ENCODE results near the gene DLG2.
"Not testable (repeated sequence)": the region's sequence is repeated elsewhere in the genome, so short reads cannot be mapped to it uniquely, and the experiment has no call there.

DLG2 gene

DNA sequence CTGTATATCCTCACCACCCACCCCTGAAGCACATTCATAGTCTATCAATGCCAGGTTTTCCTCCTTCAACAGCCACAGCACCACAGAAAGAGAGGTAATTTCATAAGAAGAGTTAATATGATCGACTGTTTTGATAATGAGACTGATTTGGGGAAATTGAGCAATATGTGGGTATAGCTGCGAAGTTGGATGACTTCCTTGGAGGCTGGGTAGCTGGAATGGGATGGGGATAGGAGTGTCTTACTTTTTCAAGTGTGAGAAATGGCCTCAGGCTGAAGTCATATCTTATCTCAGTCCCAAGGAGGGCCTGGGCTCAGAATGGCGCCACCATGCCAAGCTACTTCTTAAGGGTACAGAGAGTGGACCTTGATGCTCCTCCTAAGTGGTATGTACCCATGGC lies 2153.4 kb downstream of the DLG2 start:
- in situ Hi-C loops (cut with HindIII; ENCODE audit: low sequenced_read_pairs), result no loop called here

DNA sequence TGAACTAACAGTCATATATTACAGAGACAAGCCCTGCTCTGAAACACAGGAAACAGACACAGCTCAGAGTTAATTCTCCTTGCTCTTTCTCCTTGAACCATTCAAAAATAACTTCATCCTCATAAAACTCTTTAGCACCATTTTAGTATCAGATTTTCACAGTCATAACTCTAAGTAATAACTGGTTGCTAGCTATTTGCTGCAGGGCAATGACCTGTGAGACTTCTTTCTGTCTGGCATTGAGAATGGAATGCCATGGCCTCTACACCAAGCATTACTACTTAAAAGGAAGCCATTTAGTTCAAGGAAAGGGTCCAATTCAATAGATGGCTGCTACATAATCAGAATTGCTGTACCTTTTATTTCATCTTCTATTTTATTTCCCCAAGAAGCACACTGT lies 2154.3 kb downstream of the DLG2 start:
- in situ Hi-C loops (cut with HindIII; ENCODE audit: low sequenced_read_pairs), result no loop called here

DNA sequence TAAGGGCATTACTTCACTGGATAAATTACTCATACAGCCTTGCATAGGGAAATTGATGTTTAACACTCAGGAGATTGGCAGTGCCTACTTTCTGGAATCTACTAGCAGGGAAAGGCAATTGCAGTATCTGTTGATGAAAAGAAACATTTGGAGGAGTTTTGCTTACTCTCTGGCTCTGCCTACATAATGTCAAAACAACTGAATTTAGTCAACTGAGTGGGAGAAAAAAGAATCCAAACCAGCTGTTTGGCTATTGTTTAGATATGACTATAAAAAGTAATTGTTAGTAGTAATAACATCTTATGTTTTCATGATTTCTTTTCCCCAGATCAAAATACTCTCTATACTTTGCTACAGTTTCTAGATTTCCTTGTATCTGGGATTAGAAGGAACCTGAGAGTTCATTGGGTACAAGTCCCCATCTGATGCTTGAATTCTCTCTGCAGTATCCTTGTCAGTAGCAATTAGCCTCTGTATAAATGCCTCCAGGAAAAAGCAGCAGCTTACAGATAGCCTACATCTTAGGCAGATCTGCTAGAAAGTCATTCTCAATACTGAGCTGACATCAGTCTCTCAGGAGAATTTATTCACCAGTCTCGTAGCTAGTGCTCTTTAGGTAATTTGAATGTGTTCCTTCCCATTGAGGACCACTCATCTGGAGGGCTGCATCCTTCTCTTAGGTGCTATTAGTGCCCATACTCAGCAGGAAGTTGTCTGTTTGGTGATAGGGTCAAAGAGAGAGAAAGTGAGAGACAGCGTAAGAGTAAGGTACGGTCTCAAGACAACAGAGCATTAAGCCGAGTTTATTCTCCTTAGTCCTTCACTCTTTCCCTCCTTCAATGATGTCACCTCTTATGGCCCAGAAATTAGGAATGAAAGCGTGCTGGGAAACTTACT lies 2155.1 kb downstream of the DLG2 start:
- in situ Hi-C loops (cut with HindIII; ENCODE audit: low sequenced_read_pairs), result no loop called here

DNA sequence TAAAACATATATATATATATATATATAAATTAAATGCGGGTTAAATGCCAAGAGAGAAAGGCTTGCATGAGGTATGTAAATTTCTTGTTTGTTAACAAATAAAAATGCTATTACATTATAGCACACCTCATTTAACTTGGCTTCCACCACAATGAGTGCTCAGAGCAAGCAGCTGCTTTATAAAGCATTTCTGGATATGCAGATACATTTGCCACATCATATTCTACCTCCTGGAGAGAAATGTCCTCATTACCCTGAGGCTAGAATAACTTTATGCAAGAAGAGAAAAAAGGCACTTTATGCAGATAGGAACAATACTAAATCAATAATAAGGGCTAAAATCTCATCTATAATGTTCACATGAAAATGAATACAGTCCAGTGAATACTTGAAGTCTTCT lies 2159.3 kb downstream of the DLG2 start:
- in situ Hi-C loops (cut with HindIII; ENCODE audit: low sequenced_read_pairs), result no loop called here

DNA sequence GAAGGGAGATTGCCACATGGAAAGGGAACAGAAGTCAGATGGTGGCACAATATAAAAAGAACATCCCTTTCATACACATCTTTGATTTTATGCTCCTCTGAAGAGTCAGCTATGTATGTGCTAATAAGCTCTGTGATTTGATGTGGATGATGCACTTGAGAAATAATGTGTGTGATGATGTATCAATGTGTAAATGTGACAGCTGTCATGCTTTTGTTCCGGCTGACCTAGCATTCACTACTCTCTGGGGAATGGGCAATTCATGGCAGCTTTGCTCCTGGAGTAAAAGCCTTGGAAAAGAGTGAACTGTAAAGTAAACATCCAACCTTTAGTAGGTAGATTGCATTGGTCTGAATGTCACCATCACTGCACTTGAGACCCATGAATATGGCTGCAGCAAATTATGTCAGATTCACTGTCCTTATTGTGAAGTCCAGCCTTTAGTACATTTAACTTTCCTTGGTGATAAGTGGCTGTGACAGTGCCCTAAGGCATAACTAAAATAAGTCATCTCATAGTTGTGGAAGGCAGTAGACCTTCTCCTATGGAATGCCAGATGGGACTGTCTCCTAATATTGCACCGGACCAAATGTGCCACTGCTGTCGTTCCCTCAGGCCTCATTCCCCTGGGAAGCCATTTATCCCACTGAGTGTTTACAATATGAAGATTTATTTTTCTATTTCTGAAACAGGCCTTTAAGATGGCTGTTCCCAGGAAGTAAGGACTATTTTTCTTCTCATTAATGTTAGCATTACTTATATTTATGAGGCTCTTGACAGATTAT lies 2162.8 kb downstream of the DLG2 start:
- in situ Hi-C loops (cut with HindIII; ENCODE audit: low sequenced_read_pairs), result no loop called here

DNA sequence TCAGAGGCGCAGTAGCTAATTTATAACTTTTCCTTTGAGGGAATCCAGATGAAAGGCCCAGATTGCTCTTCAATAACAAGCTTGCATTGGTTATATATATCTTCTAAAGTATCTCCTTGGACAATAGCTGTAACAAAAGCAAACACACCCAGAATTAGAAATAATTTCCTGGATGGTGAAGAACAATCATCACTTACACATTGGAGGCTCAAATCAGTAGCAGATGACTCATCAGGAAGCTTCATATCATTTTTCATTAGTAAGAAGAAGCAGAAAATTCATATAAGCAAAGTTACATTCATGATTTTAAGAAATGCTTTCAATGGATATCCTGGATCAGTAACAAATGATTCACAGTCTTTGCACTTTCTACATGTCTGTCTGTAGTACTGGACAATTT lies 2167.3 kb downstream of the DLG2 start:
- in situ Hi-C loops (cut with HindIII; ENCODE audit: low sequenced_read_pairs), result no loop called here

DNA sequence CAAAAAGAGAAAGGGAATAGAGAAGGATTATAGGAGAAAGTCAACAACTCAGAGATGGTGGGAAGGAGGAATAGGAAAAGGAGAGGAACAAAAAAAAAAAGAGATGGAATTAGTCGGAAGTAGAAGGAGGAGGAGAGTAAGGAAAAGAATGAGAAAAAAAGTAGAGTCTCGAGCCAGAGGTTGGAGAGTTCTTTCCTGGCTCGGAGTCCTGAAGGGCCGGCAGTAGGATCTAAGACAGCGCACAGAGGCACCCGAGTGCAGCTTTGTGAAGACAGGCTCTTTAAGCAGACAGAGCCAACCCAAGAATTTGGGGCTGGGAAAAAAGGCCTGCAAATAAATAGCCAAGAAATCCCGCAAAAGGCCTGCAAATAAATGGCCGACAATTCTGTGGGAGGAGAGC lies 2170.6 kb downstream of the DLG2 start:
- in situ Hi-C loops (cut with HindIII; ENCODE audit: low sequenced_read_pairs), result no loop called here

DNA sequence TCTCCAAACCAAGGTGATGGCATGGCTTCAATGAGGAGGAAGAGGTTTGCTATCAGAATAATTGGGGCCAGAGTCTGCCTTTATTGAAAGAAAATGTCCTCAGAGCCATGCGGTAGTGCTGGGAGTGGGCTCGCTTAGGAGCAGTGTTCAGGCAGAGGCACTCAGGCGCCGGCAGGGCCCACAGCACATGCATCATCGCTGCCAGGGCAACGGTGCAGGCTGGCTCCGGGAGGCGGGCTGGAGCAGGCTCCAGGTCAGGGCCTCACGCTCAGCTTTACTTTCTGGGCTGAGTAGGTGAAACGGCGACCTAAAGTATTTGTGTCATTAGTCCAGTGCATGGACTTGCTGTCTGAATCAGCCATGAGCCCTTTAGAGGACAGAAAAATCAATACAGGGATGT lies 2171.1 kb downstream of the DLG2 start:
- in situ Hi-C loops (cut with HindIII; ENCODE audit: low sequenced_read_pairs), result no loop called here

DNA sequence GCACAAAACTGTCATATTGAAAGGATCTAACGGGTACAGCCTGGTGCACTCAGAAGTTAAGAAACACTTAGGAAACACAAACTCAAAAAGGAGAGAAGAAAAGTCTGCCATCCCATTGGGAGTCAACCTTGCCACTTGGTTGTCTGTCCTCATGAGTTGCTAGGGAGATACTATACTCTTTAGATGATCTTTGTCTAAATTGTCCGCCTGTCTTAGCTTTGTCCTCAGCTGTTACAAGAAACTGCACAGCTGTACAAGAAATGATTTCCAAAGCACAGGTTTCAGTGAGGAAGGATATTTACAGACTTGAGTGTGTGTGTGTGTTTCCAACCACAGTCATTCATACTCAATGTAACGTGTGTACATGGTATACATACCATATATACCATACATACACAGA lies 2171.8 kb downstream of the DLG2 start:
- in situ Hi-C loops (cut with HindIII; ENCODE audit: low sequenced_read_pairs), result no loop called here

DNA sequence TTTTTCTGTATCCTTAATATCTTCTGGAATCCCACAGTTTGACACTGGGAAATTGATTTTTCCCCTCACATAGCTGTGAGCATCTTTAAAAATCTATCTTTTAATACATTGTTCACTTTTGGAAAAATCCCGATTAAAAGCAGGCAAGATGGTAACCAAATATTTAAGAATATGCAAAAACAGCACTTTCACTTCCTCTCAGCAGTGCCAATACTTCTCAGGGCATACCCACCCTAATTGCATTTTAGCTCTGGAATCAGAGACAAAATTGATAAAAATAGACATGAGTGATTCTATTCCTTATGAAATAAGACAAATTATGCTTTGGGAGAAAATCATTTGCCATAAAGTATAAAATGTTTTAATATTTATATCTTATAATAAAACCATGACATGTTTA lies 2172.5 kb downstream of the DLG2 start:
- in situ Hi-C loops (cut with HindIII; ENCODE audit: low sequenced_read_pairs), result no loop called here

DNA sequence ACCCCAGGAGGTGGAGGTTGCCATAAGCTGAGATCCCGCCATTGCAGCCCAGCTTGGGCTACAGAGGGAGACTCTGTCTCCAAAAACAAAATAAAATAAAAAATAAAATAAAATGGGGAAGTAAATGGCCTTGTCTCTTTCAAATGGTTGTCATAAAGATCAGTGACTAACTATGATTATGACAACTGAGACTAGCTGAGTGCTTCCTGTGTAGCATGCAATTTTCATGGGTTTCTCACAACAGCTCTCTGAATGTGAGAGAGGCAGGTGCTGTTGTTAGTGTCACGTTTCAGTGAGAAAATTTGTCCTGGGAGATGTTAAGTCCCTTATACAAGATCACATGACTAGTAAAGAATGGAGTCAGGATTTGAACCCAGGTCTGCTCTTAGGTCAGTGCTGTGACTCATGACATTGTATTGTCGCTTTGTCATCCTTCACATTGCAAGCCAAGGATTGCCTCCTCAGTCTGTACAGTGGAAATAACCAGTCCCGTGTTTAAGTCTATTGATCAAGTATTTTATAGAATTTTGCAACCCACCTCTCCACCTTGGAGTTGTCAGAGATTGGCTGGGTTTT lies 2177.7 kb downstream of the DLG2 start:
- in situ Hi-C loops (cut with HindIII; ENCODE audit: low sequenced_read_pairs), result no loop called here

DNA sequence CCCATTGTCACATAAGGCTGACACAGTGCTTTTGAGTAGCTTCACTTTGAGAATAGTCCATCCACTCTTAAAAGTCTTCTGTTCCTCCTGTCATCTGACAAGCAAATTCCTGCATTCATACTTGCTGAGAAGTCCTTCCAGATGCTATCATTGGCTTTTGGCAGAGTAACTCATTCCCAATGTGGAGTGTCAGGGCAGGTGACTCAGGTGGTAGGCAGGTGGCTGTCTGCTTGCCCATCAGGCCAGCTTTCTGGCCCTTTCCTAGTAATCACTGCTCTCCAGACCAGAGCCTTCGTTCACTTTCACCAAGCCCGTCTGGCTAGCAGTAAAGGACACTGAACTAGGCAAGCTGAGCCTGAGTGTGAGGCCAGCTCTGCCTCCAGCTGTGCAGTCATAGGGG lies 2178.5 kb downstream of the DLG2 start:
- in situ Hi-C loops (cut with HindIII; ENCODE audit: low sequenced_read_pairs), result no loop called here

DNA sequence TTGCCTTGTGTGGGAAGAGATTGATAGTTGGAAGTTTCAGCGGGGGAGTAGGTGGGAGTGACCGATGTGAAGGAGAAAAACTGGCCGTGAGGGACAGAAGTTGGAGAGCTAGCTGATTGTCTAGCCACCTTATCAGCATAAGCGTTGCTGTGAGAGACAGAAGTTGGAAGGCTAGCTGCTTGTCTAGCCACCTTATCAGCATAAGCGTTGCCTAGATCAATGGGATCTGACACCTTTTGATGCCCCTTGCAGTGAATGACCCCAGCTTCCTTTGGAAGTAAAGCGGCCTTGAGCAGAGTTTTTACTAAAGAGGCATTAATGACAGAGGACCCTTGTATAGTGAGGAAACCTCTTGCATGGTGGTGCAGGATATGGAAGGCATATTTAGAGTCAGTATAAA lies 2183.3 kb downstream of the DLG2 start:
- in situ Hi-C loops (cut with HindIII; ENCODE audit: low sequenced_read_pairs), result not testable (repeated sequence)

DNA sequence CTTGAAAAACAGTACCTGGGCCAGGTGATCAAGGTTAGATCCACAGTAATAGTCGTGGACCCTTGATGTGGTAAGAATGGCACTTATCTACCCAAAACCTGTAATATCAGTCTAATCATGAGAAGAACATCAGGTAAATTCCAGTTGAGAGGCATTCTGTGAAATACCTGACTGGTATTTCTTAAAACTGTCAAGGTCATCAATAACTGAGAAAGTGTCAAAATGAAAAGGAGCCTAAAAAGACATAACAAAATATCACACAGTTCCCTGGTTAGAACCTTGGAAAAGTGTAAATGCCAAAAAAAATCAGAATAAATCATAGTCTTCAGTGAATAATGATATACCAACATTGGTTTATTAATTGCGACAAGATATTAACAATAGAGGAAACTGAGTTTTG lies 2185.5 kb downstream of the DLG2 start:
- in situ Hi-C loops (cut with HindIII; ENCODE audit: low sequenced_read_pairs), result no loop called here

DNA sequence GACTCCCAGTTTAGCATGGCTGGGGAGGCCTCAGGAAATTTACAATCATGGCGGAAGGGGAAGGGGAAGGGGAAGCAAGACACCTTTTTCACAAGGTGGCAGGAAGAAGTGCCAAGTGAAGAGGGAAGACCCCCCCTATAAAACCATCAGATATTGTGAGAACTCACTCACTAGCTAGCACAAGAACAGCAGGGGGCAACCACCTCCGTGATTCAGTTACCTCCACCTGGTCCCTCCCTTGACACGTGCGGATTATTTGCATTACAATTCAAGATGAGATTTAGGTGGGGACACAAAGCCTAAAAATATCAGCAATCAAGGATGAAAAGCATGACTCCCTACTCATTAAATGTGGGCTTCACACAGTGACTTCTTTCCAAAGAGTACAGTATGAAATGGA lies 2186.0 kb downstream of the DLG2 start:
- in situ Hi-C loops (cut with HindIII; ENCODE audit: low sequenced_read_pairs), result no loop called here

DNA sequence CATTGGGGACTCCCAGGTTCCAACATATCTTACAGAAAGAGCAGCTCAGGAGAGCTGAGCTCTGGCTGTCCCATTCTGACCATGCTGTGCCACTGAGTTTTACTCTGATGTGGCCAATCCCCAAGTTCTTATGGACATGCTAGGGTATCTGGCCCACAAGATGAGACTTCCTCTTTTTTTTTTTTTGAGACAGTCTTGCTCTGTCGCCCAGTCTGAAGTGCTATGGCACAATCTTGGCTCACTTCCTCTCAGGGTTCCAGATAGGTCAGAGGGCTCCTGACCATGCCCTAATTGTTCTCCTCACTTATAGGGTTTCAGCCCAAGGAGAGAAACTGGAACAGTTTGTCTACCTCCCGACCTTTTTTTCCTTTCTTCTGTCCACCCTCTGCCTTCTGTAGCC lies 2188.7 kb downstream of the DLG2 start:
- in situ Hi-C loops (cut with HindIII; ENCODE audit: low sequenced_read_pairs), result no loop called here

DNA sequence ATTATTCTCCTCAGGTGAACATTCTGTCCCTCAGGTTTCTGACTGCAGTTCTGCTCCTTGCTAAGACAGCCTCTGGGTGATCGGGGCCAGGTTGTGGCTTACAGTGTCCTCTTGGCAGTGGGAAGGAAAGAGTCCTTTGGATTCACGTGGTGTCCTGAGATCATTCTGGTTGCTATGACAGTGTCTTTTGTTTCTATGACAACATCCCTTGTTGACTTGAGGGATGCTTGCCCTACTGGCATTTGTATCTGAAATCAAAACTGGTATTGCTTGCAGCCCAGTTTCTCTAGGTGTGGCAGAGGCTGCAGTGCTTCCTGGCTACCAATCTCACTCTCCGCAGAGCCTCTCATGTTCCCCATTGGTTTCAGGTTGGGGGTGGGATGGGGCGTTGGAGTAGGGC lies 2189.2 kb downstream of the DLG2 start:
- in situ Hi-C loops (cut with HindIII; ENCODE audit: low sequenced_read_pairs), result no loop called here

DNA sequence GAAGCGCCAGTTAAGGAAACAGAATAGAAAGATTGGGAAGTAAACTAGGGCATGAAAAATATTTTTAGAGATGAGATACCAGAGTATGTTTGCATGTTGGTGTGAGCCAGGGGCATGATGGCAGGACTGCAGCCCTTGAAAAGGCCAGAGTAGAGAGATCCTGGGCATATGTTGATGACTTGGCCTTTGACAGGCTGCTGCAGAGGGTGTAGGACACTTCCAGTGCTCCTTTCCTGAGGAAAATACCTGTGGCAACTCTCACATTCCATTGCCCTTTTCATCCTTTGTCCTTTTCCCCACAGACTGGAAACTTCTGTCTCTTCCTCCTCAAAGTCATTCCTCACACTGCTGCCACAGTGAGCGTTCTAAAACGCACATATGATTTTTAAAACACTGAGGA lies 2190.3 kb downstream of the DLG2 start:
- in situ Hi-C loops (cut with HindIII; ENCODE audit: low sequenced_read_pairs), result no loop called here

DNA sequence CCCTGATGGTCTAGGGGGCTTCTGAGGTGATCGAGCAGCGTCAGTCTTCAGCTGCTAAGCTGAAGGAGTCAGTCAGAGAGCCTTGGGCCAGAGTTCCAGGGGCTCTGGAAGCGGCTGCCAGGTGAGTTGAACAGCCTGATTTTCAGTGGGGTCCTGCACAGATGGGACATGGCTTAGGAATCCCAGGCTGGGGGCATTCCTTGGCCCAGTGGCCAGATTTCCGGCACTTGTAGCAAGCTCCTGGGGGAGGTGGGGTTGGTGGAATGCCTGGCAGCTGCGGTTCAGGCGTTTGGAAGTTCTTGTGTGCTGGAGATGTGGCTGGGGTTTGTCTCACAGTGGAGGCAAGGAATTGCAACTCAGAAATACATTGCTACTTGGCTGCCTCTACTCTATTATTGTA lies 2192.3 kb downstream of the DLG2 start:
- in situ Hi-C loops (cut with HindIII; ENCODE audit: low sequenced_read_pairs), result not testable (repeated sequence)

DNA sequence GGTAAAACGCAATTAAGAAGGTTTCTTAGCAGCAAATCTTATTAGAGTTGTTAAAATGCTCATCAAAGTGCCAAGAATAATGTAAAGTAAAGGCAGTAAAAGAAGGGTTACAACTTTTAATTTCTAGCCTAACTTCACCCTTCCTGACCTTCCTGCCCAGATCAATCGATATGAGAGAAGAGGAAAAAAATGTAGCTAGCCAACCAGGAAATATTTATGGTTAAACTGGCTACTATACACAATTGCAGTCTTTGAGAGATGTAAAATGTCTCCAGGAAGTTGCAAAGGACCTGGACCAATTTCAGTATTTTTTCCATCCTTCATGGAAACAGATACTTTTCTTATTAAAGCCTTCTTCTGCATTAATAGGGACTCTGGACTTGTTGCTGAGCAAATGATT lies 2199.2 kb downstream of the DLG2 start:
- in situ Hi-C loops (cut with HindIII; ENCODE audit: low sequenced_read_pairs), result no loop called here

DNA sequence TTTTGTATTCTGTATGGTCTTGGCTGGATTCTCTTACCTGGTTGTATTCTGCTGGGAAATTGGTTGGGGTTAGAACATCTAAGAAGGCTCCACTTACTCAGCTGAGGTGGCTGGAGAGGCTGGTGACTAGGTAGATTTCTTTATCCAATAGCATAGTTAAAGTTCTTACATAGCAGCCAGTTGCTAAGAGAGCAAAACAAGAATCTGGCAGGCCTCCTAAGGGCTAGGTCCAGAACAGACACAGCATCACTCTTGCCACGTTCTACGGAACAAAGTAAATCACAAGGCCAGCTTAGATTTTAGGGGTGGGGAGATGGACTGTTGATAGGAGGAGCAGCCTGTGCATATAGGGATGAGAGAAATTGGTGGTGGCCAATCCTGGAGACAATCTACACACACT lies 2199.6 kb downstream of the DLG2 start:
- in situ Hi-C loops (cut with HindIII; ENCODE audit: low sequenced_read_pairs), result no loop called here

DNA sequence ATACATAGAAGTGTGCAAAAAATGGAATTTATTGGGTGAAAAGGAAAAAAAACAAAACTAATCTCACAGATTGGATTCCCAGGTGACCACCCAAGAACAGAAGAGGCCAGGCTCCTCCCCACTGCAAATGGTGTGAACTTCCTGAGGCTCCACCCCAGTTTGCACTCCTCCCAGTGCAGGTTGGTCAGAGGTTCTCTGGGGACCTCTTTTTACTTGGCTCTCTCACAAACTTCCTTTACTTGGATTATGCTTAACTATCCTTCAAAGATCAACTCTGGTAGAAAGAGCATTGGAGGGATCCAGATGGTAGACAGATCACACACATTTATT lies 2202.0 kb downstream of the DLG2 start:
- in situ Hi-C loops (cut with HindIII; ENCODE audit: low sequenced_read_pairs), result no loop called here

All from DLD1 (cell line).